ENCODE data around the gene GPR156.

Gene GPR156

DNA sequence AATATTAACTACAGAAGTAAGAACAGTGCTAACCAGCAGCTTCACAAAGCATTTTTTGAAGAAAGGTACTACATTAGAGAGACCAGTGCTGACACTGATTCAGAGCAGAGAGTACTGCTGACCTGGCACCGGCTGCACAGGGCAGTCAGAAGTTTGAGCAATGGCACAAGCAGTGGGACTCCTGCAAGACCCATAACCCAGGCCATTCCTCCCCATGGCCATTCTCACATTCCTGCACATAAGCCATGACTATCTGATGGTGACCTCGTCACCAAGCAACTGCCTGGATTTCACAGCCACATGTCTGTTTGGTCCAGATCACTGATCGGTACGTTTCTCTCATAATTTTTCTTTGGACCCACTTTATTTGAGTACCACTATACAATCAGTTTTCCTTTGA, 88.7 kb downstream of the GPR156 start:
- no peak for DNase-seq (ENCODE audit: low read depth in 2 of 2)

- DNase-seq (ENCODE audit: low read depth in 2 of 2), result no peak
Observed at GRCh38 chr3:120193554-120193953, 91.5 kb downstream of the GPR156 start.

DNA sequence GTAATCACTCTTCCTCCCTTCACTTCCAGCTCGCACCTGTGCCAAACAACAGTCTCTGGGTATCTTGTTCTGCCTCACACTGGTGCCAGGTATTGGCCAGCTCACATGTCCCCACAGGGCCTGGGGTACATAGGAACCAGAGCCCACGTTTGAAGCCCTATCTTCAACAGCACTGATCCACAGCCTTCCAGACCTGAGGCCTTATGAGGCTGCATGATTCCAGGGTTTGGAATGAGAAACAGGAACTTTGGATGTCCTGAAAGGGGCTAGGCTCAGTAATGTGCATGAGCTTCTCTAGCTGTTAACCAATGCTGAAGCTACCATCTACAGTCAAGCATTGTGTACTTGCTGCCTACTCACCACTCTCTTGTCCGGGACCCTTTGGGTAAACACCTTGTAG, 92.4 kb downstream of the GPR156 start:
- no peak for DNase-seq (ENCODE audit: low read depth in 2 of 2)

DNA sequence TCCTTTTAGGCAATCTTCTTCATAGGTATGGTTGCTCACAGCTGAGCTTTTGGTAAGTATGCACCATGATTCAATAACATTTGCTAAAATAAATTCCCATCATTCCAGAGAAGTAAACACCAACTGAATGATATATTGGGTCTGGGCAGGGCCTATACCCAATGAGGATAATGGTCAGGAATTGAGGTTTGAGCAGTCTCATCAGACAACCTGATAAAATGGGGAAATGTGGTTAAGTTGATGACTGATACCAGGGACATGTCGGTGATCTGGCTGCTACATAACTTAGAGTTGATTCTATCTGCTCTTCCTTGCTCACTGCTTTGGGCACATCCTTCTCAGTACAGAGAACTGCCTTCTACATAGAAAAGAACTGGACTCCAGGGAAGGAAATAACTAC, 92.9 kb downstream of the GPR156 start:
- DNase-seq (ENCODE audit: low read depth in 2 of 2), result no peak

GRCh38 chr3:120182613-120183511, 102.2 kb downstream of the GPR156 start:
- DNase-seq (ENCODE audit: low read depth in 2 of 2), result no peak

GRCh38 chr3:120181632-120182031, 103.4 kb downstream of the GPR156 start:
- DNase-seq (ENCODE audit: low read depth in 2 of 2), result no peak

DNA sequence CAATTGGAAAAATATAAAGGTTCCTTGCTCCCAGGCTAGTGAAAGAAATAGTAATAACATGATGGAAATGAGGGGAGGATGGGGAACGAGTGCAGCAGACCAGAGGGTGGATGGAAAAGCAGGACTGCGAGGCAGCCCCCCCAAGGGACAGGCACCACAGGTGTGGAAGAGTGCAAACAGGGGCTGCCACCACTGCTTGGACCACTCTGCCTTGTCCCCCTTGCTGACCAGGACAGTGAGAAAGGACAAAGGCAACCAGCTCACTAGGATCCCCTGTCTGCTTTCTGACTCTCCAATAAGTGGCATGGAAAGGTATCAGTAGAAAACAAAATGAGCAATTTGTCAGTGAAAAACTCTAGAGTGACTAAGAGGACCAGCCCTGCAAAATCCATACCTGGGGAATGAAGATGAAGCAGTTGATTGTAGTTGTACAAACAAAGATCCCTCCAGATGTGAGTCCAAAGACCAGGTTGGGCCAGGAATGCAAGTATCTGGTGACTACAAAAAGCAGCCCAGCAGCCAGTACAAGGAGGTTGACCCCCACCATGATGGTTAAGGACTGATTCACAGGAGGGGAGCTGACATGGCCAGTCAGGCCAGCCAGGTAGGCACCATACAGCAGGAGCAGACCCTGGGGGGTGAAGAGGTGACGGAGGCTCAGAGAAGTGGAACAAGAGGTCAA, 104.2 kb downstream of the GPR156 start:
- DNase-seq (ENCODE audit: low read depth in 2 of 2), result no peak

GRCh38 chr3:120177707-120178306, 107.2 kb downstream of the GPR156 start:
- no peak for DNase-seq (ENCODE audit: low read depth in 2 of 2)

DNA sequence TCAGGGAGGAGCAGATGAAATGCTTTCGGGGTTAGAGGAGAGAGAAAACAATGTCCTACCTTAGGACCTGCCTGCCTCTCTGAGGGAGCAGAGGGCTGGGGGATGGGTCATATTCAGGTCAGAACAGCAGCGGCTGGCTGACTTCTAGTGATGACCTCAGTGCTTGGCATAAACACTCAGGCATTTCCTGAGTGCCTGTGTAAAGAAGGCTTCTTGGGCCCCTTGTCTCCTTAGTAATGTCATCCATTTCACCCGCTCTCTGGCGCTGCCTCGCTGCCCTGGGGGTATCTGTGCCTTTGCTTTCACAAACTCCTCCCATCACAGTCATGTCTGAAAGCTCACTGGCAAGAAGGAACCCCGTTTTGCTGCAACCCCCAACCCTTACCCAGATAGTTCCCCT, 107.9 kb downstream of the GPR156 start:
- DNase-seq (ENCODE audit: low read depth in 2 of 2), result no peak

GRCh38 chr3:120174811-120175539, 110.0 kb downstream of the GPR156 start:
- no peak for DNase-seq (ENCODE audit: low read depth in 2 of 2)

GRCh38 chr3:120173056-120173675, 111.9 kb downstream of the GPR156 start:
- no peak for DNase-seq (ENCODE audit: low read depth in 2 of 2)

DNA sequence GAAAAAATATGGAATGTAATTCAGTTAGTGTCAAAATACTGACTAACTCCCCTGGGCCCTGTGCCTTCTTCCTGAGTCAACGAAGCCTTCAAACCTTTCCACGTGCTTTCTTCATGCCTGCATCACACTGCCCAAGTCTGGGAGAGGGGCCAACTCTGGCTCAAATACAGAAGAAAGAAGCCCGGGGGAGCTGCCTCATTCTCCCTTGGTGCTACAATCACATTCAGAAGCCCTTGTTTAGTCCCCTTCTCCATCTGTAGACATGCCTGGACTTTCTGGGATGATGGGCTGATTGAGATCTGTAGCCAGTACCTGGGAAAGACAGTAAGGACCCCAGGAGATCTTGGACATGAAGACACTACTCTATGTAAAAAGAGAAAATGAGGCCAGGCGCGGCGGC, 113.0 kb downstream of the GPR156 start:
- no peak for DNase-seq (ENCODE audit: low read depth in 2 of 2)

DNA sequence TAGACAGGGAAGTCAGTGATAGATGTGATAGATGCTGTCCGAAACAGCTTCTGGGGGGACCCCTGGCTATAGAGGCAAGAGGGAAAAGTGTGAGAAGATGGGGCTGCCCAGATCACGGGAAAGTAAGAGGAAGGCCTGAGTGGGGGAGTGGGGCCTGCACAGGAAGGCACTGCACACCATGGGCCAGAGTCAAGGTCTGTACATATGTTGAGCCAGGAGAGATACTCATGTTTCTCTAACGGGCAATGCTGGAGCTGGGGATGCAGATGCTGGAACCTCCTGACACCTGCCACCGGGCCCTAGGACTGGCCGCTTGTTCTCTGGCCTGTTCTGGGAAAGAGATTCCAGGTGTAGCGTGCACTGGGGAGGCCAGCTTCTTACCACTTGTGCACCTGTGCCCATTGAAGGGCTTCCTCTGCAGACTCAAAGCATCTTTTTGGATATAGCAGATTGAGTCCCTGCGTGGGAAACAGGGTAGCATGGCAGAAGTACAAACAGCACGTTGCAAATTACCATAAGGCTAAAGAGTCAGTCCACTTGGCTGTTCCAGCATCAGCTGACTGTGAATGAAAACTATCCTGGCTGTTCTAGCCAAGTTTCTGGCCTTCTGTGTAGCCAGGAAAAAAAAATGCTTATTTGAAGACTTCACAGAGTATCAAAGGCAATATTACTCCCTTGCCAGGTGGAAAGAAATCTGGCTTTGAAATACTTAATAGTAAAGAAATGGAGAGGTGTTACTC, 113.7 kb downstream of the GPR156 start:
- DNase-seq (ENCODE audit: low read depth in 2 of 2), result no peak

GRCh38 chr3:120170223-120170622, 114.8 kb downstream of the GPR156 start:
- DNase-seq (ENCODE audit: low read depth in 2 of 2), result no peak

DNA sequence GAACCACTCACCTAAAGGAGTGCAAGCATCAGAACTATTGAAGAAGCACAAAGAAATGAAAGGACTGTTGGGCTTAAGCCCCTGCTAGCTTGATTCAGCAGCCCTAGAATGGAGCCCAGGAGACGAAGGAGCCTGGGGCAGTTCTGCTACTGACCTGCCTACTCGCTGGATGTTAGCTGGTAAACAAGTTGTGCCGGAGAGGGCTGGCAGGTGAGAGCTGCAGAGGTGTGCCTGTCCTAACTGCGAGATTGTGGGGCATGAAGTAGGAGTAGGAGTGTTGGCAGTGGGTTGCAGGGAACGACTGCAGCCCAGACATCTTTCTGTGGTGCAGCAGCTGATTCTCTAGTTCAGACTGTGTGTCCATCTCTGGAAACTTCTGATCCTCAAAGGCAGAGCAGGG, 115.6 kb downstream of the GPR156 start:
- no peak for DNase-seq (ENCODE audit: low read depth in 2 of 2)

DNA sequence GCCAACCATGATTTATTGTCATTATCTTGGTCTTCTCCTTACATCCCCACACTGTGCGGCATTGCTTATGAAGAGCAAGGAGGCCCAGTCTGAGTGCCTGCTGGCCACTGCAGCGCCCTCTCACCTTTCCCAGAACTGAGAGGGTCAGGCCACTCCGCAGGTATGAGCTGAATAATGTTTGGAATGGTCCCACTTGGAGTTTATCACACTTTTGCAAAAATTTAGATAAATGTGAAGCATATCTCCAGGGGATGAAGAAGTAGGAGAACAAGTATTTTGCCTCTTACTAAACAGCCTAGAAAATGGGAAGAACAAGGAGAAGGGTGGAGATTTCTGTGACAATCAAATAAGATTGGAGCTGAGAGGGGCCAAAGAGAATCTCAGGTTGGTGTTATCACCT, 116.4 kb downstream of the GPR156 start:
- no peak for DNase-seq (ENCODE audit: low read depth in 2 of 2)

- DNase-seq (ENCODE audit: low read depth in 2 of 2), result no peak
Observed at GRCh38 chr3:120168038-120168437, 117.0 kb downstream of the GPR156 start.

- DNase-seq (ENCODE audit: low read depth in 2 of 2), result no peak
Observed at GRCh38 chr3:120167488-120167887, 117.5 kb downstream of the GPR156 start.

DNA sequence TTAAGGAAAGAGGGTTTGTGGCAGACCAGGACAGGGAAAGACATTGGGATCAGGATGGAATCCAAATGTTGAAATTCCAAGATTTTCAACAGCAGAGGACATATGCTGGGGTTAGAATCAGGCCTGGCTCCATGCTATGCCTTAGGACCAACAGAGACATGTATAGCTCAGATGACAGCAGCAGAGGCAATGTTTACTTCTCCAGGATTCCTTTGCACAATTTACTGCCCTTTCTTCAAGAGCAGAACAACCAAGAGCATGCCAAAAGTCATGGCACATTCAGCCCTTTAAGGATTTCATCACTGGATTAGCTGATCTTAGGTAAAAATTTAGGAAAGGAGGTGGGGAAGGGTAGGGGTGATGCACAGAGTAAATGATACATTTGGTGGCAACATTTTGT, 121.2 kb downstream of the GPR156 start:
- no peak for DNase-seq (ENCODE audit: low read depth in 2 of 2)

DNA sequence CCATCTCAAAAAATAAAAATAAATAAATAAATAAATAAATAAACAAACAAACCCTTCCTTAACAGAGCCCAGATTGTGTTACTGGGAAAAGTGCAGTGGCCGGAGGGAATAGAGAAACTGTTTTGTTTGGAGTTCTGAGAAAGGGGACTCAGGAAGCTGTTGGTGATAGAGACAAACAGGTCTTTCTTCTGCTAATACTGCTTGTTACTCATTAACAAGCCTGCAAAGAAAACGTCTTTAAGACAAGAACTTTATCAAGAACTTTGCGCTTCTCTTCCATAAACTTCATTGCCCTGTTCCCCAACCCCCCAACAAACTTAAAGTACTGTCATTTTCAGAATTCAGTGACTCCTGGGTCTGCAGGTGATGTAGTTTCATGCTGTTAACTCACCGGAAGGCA, 122.0 kb downstream of the GPR156 start:
- no peak for DNase-seq (ENCODE audit: low read depth in 2 of 2)

- DNase-seq (ENCODE audit: low read depth in 2 of 2), result no peak
Observed at GRCh38 chr3:120162400-120162799, 122.6 kb downstream of the GPR156 start.
